A673 (cell line): ENCODE results near the gene USP15. TPM values are rescaled to one million over a fixed set of nuclear protein-coding genes. Genes with fewer than 3 reads are reported as not detected.

Experiments used
- BruUV-seq: library from RNA; stranded (reverse); fragments of 400-500 nt; replicated peaks from 2 replicates; lab custom pipeline; 2021; lab: Mats Ljungman, UMichigan
- CTCF ChIA-PET: fragments of 300-600 bp; sonication (Branson Sonifier 250); formaldehyde crosslinking; loops from one replicate; lab custom pipeline; 2022; ENCODE audit warnings: antibody characterized with exemption; lab: Charles Lee
- POLR2A ChIA-PET: fragments of 300-600 bp; sonication (Branson Sonifier 250); formaldehyde crosslinking; loops from one replicate; lab custom pipeline; 2022; ENCODE audit warnings: antibody characterized with exemption; ENCODE audit not compliant: low non-redundant PET; lab: Charles Lee
- DNase-seq: peaks from one replicate; pipeline ENCODE4 v3.0.0-alpha.2; 2015; ENCODE audit warnings: low spot score
- H3K27ac ChIP-seq: fragments of 200-600 bp; sonication (generic); 2 replicates; pipeline ENCODE4 v1.5.1; 2016; ENCODE audit warnings: mixed run types, low read depth, mild to moderate bottlenecking, mixed read lengths, antibody characterized with exemption, low read length; ENCODE audit not compliant: poor library complexity, severe bottlenecking
- H3K27me3 ChIP-seq: fragments of 200-600 bp; sonication (generic); replicated peaks from 2 replicates; pipeline ENCODE4 v1.6.1; 2017; ENCODE audit warnings: mixed run types, low read depth, mild to moderate bottlenecking, mixed read lengths, antibody characterized with exemption, low read length; ENCODE audit not compliant: insufficient read depth, poor library complexity
- H3K36me3 ChIP-seq: fragments of 200-600 bp; sonication (generic); 2 replicates; pipeline ENCODE4 v1.6.1; 2016; ENCODE audit warnings: mixed run types, mild to moderate bottlenecking, mixed read lengths, antibody characterized with exemption, low read length; ENCODE audit not compliant: insufficient read depth, poor library complexity, severe bottlenecking
- H3K4me1 ChIP-seq: fragments of 200-600 bp; sonication (generic); 2 replicates; pipeline ENCODE4 v1.6.1; 2017; ENCODE audit warnings: mixed run types, mild to moderate bottlenecking, mixed read lengths, antibody characterized with exemption, low read length; ENCODE audit not compliant: insufficient read depth, poor library complexity, severe bottlenecking
- H3K4me3 ChIP-seq: fragments of 200-600 bp; sonication (generic); 2 replicates; pipeline ENCODE4 v1.5.1; 2016; ENCODE audit warnings: low read depth, mixed run types, mild to moderate bottlenecking, mixed read lengths, low read length; ENCODE audit not compliant: poor library complexity, severe bottlenecking
- H3K9me3 ChIP-seq: fragments of 200-600 bp; sonication (generic); 2 replicates; pipeline ENCODE4 v1.6.1; 2016; ENCODE audit warnings: mixed run types, low read depth, mild to moderate bottlenecking, mixed read lengths, antibody characterized with exemption, low read length; ENCODE audit not compliant: poor library complexity, severe bottlenecking
- EZH2 ChIP-seq: fragments of 200-600 bp; sonication (generic); IDR thresholded peaks from 2 replicates; pipeline ENCODE4 v1.6.1; 2017; ENCODE audit warnings: borderline replicate concordance, low read depth, mild to moderate bottlenecking, mixed read lengths, antibody characterized with exemption, low read length; ENCODE audit not compliant: poor library complexity, severe bottlenecking
- intact Hi-C: fragments of 100-400 bp; cut with micrococcal nuclease; formaldehyde crosslinking; loops from one replicate; pipeline ENCODE4 v1.10.0; 2022; ENCODE audit not compliant: unreplicated experiment
- total RNA-seq: library from RNA; stranded (reverse); gene quantifications from 2 replicates; pipeline ENCODE4 v1.2.3, GENCODE V29; 2021
- TF ChIP-seq, protein P1 (sequence below): fragments of 300-800, 200-600 bp; sonication (generic); conservative IDR thresholded peaks from 2 replicates; pipeline ENCODE4 v1.5.1; 2017; ENCODE audit warnings: low read depth, mild to moderate bottlenecking, antibody characterized with exemption, low read length, moderate library complexity, mixed read lengths

USP15 gene
- total RNA-seq, 1 experiment from 2014 or later: 61.7 TPM

DNA sequence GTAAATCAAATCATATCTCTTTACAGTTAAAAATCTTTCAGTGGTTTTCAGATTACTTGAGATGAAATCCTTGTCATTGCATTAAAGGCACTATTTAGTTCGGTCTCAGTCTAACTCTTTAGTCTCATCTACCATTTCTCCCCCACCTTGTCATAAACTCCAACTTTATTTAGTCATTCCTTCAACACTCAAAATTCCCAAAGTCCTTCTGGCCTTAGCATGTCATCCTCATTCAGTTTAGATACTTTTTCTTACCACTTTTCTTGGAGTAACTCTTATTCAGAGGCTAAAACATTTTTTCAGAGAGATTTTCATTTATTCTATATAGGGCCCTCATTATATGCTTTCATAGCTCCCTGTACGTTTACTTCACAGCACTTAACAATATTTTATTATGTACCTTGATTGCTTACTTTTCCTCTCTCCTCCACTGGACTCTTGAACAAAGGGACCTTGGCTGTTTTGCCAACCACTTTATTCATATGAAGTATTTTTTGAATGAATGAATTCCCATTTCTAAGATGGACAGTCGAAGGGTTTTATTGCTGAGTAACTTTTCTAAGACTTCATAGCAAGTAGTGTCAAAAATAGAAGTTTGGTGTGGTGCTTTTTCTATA lies 12.8 kb downstream of the USP15 start:
- no peaks in the 10 kb centered on the region for H3K9me3 ChIP-seq
- TF ChIP-seq EZH2: no peak
- TF ChIP-seq, protein P1, sequence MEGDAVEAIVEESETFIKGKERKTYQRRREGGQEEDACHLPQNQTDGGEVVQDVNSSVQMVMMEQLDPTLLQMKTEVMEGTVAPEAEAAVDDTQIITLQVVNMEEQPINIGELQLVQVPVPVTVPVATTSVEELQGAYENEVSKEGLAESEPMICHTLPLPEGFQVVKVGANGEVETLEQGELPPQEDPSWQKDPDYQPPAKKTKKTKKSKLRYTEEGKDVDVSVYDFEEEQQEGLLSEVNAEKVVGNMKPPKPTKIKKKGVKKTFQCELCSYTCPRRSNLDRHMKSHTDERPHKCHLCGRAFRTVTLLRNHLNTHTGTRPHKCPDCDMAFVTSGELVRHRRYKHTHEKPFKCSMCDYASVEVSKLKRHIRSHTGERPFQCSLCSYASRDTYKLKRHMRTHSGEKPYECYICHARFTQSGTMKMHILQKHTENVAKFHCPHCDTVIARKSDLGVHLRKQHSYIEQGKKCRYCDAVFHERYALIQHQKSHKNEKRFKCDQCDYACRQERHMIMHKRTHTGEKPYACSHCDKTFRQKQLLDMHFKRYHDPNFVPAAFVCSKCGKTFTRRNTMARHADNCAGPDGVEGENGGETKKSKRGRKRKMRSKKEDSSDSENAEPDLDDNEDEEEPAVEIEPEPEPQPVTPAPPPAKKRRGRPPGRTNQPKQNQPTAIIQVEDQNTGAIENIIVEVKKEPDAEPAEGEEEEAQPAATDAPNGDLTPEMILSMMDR: no peak
- ChIA-PET CTCF (no interaction called here), POLR2A (no interaction called here)
- intact Hi-C loops: no loop called here
- no TSS peak for BruUV-seq
- H3K36me3 ChIP-seq: no peaks in the 10 kb centered on the region
- no peak overlapping the region for H3K4me3 ChIP-seq
- DNase-seq: no peak
- H3K27ac ChIP-seq: no peak overlapping the region
- no peaks in the 10 kb centered on the region for H3K4me1 ChIP-seq
- no peaks in the 10 kb centered on the region for H3K27me3 ChIP-seq

GRCh38 chr12:62273724-62274380 lies 13.6 kb downstream of the USP15 start:
- H3K36me3 ChIP-seq: no peaks in the 10 kb centered on the region
- H3K4me1 ChIP-seq: no peaks in the 10 kb centered on the region
- H3K27ac ChIP-seq: no peak overlapping the region
- intact Hi-C loops: no loop called here
- POLR2A ChIA-PET: no interaction called here
- no TSS peak for BruUV-seq
- no peak for TF ChIP-seq EZH2
- TF ChIP-seq, protein P1: no peak
- no peaks in the 10 kb centered on the region for H3K9me3 ChIP-seq
- CTCF ChIA-PET: no interaction called here
- H3K27me3 ChIP-seq: no peaks in the 10 kb centered on the region
- DNase-seq: no peak
- no peak overlapping the region for H3K4me3 ChIP-seq

DNA sequence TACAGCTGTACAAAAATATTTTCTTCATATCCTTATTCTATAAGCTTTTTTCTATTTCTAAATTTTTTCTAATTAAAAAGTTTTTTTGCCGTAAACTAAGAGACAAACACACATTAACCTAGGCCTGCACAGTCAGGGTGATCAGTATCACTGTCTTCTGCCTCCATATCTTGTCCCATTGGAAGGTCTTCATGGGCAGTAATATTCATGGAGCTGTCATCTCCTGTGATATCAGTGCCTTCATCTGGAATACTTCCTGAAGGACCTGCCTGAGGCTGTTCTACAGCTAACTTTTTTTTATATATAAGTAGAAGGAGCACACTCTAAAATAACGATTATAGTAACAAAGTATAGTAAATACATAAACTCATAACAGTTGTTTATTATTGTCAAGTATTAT lies 17.8 kb downstream of the USP15 start:
- POLR2A ChIA-PET: no interaction called here
- no peak overlapping the region for H3K27ac ChIP-seq
- H3K36me3 ChIP-seq: no peaks in the 10 kb centered on the region
- peaks cover 10% of the 10 kb centered on the region for H3K4me1 ChIP-seq
- H3K27me3 ChIP-seq: no peaks in the 10 kb centered on the region
- H3K9me3 ChIP-seq: no peaks in the 10 kb centered on the region
- TF ChIP-seq, protein P1: no peak
- no peak for TF ChIP-seq EZH2
- no peak for DNase-seq
- BruUV-seq: no TSS peak
- CTCF ChIA-PET: no interaction called here
- intact Hi-C loops: no loop called here
- no peak overlapping the region for H3K4me3 ChIP-seq
